ENCODE measurements around the gene UBE2L3. TPM values are rescaled to one million over a fixed set of nuclear protein-coding genes. Genes with fewer than 3 reads are reported as not detected.

Gene UBE2L3
- total and polyA plus RNA-seq, 2 of the 13 experiments (the other 11 are each of a cell fraction or from before 2014, with no cell fraction given): 30.2 to 58.1 TPM

GRCh38 chr22:21634844-21635243, 67.3 kb downstream of the UBE2L3 start:
- Histone ChIP-seq H3K4me1 (ENCODE audit: insufficient read depth, low read length) (peaks cover 65% of the 10 kb centered on the region), H2AFZ (ENCODE audit: low read length) (no peak overlapping the region), H3K9ac (ENCODE audit: insufficient read depth, low read depth, low read length) (no peak overlapping the region), H4K20me1 (ENCODE audit: insufficient read depth, low read length) (no peaks in the 10 kb centered on the region), H3K27ac (ENCODE audit: extremely low read length, insufficient read depth, low read length) (no peak overlapping the region), H3K27me3 (ENCODE audit: control insufficient read depth in 1 of 2, insufficient read depth in 2 of 2, low read length in 2 of 2) (peaks cover 0 to 4% of the 10 kb centered on the region in 2 experiments; a peak in 2 of 5 replicates), H3K36me3 (replicated peaks in 1 of 2; ENCODE audit: control insufficient read depth in 1 of 2, insufficient read depth in 2 of 2, low read length in 2 of 2) (no peaks in the 10 kb centered on the region), H3K4me3 (replicated peaks in 1 of 3; ENCODE audit: insufficient read depth in 1 of 3, low read depth in 2 of 3, low read length in 3 of 3) (no peak overlapping the region), H3K4me2 (ENCODE audit: low read depth, low read length) (no peak overlapping the region), H3K79me2 (ENCODE audit: insufficient read depth, low read length) (peaks cover under 1% of the 10 kb centered on the region), H3K9me3 (ENCODE audit: low read length) (no peaks in the 10 kb centered on the region)
- TF ChIP-seq CENPBD1 (CRISPR knock-in tag; IDR thresholded peaks at IDR 0.05; ENCODE audit: borderline replicate concordance, low read depth) (no peak), DR1 (CRISPR knock-in tag; IDR thresholded peaks at IDR 0.05) (no peak), ZNF318 (CRISPR knock-in tag; IDR thresholded peaks at IDR 0.05) (no peak), ZNF567 (CRISPR knock-in tag; IDR thresholded peaks at IDR 0.05; ENCODE audit: borderline replicate concordance) (no peak), FOXO4 (CRISPR knock-in tag; conservative IDR thresholded peaks at IDR 0.05) (no peak), GLI4 (CRISPR knock-in tag; IDR thresholded peaks at IDR 0.05; ENCODE audit: borderline replicate concordance) (no peak), ZBTB2 (CRISPR knock-in tag; IDR thresholded peaks at IDR 0.05; ENCODE audit: low read depth) (no peak), ATF2 (CRISPR knock-in tag; IDR thresholded peaks at IDR 0.05) (no peak), ZNF589 (CRISPR knock-in tag; conservative IDR thresholded peaks at IDR 0.05) (no peak), BORCS8-MEF2B (CRISPR knock-in tag; IDR thresholded peaks at IDR 0.05) (no peak), MATR3 (CRISPR knock-in tag; IDR thresholded peaks at IDR 0.05) (no peak), ZFX (CRISPR knock-in tag; IDR thresholded peaks at IDR 0.05; ENCODE audit: low read depth) (no peak)
- in situ Hi-C loops (cut with HindIII; ENCODE audit: extremely low pct_ligation_motif_present, low pct_unique_long_range_greater_than_20kb) (no loop called here), intact Hi-C loops (cut with micrococcal nuclease; ENCODE audit: unreplicated experiment) (no loop called here)
- 81% methylated on average over 17 of the region's 19 CpGs for WGBS (ENCODE audit: low lambda C conversion rate)
- ChIA-PET CTCF (ENCODE audit: low intra/inter-chr PET ratio, low total read pairs) (no interaction called here), POLR2A (no interaction called here)
- no TSS peak for BruUV-seq (replicated peaks)
- ATAC-seq: no peak
- DNase-seq (ENCODE audit: low spot score): no peak
- no peak for FAIRE-seq
